ENCODE measurements around the gene UNC79.
"Not testable (repeated sequence)": the region's sequence is repeated elsewhere in the genome, so short reads cannot be mapped to it uniquely, and the experiment has no call there.

The UNC79 gene
- total RNA-seq, result 0.08 to 0.78 (median 0.30) reads per million in 18 experiments

DNA sequence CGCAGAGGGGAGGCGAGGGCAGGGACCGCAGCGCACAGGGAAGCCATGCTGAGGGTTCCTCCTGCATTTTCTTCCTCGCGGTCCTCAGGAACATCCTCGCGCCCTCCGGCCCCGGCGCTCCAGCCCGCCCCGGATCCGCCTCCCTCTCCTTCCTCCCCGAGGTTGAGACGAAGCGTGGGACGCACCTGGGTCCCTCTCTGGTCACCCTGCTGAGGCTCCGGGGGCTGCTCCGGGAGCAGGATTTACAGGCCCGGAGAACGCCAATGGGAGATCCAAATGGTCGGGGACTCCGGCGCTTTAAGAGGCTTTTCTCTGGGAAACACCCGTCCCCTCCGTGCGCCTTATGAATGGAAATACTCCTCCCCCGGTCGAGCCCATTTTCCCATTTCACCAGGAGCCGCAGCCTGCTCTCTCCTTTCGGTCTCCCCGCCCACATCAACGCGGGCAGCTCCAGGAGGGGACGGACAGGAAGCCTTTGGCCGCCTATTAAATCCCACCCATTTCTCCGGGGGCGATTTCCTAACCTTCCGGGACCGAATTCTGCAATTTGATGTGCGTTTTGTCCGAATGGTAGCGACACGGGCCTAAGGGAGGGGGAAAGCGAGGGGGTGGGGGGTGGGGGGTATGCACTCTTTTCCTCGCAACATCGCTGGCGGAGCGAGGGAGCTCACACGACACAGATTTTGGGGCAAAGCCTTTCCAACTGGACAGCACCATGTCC, at the start of gene UNC79:
TSS of gene UNC79 (plus strand) at position 625 of the 721 bp plus-strand sequence. CDS start at position 716, 91 bp downstream.
- peak in 1 of 2 donors; percentile 1 for DNase-seq

GRCh38 chr14:93381644-93382043, 49.1 kb upstream of the UNC79 start:
- no peak for DNase-seq

DNA sequence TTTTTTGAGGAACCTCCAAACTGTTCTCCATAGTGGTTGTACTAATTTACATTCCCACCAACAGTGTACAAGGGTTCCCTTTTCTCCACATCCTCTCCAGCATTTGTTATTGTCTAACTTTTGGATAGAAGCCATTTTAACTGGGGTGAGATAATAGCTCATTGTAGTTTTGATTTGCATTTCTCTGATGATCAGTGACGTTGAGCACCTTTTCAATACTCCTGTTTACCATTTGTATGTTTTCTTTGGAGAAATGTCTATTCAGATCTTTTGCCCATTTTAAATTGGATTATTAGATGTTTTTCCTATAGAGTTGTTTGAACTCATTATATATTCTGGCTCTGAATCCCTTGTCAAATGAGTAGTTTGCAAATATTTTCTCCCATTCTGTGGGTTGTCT, 46.5 kb upstream of the UNC79 start:
- DNase-seq, result not testable (repeated sequence)

DNA sequence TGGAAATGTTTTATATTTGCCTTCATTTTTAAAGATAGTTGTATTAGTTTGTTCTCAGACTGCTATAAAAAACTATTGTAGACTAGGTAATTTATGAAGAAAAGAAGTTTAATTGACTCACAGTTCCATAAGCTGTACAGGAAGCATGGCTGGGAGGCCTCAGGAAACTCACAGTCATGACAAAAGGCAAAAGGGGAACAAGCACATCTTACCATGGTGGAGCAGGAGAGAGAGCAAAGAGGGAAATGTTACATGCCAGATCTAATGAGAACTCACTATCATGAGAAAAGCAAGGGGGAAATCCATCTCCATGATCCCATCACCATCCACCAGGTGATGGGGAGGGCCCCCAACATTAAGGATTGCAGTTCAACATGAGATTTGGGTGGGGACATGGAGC, 35.5 kb upstream of the UNC79 start:
- DNase-seq, result peak; percentile 57 to 61

- no peak for DNase-seq
Measured at GRCh38 chr14:93396456-93396855, 34.3 kb upstream of the UNC79 start.

GRCh38 chr14:93398491-93398890, 32.2 kb upstream of the UNC79 start:
- DNase-seq, result no peak

DNA sequence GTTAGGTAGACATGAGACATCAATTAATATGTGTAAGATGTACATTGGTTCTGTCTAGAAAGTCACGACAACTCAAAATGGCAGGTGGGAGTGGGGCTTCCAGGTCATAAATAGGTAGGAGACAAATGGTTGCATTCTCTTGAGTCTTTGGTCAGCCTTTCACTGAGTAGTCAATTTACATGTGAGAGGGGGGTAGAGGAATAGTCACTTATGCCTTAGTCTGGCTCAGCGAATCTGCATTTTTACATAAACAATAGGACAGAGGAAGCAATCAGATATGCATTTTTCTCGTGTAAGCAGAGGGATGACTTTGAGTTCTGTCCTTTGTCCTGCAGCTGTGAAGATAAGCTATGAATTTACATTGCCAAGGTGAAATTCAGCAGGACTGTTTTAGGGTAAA, 27.8 kb upstream of the UNC79 start:
- no peak for DNase-seq

- no peak for DNase-seq
Measured at GRCh38 chr14:93410021-93410420, 20.7 kb upstream of the UNC79 start.

- no peak for DNase-seq
Measured at GRCh38 chr14:93410893-93411292, 19.8 kb upstream of the UNC79 start.

DNA sequence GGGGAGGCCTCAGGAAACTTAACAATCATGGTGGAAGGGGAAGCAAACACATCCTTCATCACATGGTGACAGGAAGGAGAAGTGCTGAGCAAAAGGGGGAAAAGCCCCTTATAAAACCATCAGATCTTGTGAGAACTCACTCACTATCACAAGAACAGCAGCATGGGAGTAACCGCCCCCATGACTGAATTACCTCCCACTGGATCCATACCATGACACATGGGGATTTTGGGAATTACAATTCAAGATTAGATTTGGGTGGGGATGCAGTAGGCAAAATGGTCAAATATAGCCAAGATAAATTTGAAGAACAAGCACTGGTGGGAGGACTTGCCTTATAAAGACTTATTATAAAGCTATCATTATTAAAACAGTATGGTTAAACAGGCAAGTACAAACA, 5.6 kb upstream of the UNC79 start:
- DNase-seq, result peak in 1 of 2 donors; percentile 10

DNA sequence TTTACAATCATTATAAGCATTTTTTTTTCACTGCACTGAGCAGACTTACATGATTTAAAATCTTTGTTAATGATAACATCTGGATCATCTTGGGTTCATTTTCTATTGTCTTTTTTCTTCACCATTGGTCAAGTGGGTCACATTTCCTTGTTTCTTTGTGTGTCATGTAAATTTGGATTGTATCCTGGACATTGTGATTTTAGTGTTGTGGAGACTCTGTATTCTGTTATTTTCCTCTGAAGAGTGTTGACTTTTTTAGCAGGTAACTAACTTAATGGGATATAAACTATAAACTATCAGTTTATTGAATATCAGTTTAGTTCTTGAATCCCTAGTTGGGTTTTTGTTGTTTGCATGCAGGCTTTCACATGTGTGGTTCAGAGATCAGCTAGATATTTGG, 4.0 kb upstream of the UNC79 start:
- no peak for DNase-seq

- DNase-seq, result peak in 1 of 2 donors; percentile 8
Measured at GRCh38 chr14:93431036-93431670, 414 bp downstream of the UNC79 start.

DNA sequence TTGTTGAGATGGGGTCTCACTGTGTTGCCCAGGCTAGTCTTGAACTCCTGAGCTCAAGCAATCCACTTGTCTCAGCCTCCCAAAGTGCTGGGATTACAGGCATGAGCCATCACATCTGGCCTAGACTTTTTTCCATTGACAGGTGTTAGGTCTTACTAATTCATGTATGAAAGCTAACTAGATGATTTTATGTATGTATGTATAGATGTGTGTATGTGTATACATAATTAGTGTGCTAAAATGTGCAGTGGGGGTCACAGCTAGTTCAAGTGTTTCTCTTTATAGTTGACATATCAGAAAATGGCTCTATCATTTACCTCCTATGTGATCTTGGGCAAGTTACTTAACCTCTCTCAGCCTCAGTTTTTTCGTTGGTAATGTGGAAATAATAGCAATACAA, 23.5 kb downstream of the UNC79 start:
- no peak for DNase-seq

DNA sequence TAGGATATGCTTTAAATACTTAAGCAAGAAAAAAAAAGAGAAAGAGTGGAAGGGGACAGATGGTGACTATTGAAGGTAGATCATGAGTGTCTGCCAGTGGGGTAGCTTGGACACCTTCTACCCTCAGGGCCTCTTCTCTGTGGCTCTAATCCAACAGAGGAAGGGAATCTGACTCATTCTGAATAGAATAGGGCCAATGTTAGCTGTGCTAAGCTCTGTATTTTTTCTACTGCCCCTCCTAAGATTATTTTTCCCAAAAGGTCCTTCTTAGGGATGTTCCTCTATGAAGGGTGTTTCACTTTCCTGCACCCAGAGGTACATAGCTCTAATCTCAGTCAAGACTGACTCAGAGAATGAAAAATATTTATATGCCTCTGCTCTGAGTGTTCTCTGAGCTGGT, 25.6 kb downstream of the UNC79 start:
- no peak for DNase-seq

GRCh38 chr14:93458234-93458633, 27.5 kb downstream of the UNC79 start:
- no peak for DNase-seq

DNA sequence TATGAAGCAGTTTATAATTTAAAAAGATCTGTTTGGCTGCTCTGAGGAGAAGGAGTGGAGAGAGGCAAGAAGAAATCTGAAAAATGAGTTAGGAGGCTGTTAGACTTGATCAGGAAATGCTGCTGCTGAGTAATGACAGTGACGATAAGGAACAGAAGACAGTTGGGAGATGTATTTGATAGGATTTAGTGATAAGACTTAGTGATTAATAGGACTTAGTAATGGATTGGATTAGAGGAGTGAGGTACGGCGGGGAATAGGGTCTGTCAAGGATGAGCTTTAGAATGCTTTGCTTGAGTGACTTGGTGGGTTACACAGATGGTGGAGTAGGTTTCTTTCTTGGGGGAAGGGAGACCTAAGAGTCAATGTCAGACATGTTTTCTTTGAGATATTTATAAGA, 31.7 kb downstream of the UNC79 start:
- DNase-seq, result no peak

GRCh38 chr14:93464271-93464670, 33.5 kb downstream of the UNC79 start:
- no peak for DNase-seq

GRCh38 chr14:93475471-93475870, 44.7 kb downstream of the UNC79 start:
- DNase-seq, result no peak

DNA sequence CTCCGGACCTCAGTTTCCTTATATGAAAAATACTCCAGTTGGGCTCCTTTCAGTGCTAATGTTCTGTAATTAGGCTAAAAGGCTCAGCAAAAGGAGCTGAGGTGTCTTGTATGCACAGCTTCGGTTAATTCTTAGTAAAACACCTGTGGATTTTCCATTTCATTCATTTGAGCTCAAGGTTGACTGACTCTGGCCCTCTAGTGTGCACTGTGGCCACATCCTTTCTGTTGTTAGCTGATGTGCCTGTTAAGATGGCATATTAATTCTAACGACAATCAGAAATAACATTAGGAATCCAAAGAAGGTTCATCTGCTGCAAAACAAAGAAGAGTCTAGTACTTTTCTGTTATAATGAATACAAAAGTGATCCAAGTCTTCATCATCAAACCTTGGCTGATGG, 45.6 kb downstream of the UNC79 start:
- no peak for DNase-seq

DNA sequence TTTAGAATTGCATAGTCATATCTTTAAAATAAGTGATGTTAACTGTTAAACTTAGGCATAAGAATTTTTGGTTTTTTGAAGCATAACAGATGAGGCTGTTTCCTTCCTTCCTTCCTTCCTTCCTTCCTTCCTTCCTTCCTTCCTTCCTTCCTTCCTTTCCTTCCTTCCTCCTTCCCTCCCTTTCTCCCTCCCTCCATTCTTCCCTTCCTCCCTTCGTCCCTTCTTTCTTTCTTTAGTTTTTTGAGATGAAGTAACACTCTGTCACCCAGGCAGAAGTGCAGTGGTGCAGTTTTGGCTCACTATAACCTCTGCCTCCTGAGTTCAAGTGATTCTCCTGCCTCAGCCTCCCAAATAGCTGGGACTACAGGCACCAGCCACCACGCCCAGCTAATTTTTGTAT, 48.3 kb downstream of the UNC79 start:
- not testable (repeated sequence) for DNase-seq

DNA sequence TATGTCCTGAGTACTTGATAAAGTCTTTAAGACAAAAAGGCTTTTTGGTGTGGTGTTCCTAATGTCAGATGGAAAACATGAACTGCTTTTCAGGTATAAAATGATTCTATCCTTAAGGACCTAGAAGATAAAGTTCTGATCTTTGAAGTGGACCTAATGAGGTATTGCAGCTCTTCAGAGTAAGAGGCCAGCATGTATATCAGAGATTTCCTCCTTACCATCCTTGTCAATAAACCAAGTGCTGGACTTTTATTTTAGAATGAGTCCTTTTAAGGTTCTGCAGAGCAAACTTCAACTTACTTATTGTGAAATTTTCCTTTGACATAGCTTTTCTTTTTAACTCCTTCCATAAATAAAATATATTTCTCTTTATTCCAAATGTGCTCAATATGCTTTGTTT, 50.1 kb downstream of the UNC79 start:
- no peak for DNase-seq

DNA sequence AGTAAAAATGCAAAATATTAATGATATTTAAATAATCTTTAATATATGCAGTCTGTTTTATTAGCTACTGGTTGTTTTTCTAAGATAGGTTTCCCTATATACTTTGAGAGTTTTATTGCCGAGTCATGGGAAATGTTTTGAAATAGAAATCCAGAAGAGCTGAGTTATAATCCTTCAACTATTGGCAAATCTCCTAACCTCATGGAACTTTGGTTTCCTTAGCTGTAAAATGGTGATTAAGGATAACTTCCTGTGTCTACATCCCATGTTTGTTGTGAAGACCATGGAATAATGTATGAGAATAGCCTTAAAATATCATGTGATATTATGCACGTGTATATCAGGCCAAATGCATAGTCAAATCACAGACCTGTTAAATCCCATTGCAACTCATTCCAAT, 51.0 kb downstream of the UNC79 start:
- no peak for DNase-seq

- DNase-seq, result no peak
Measured at GRCh38 chr14:93490001-93490400, 59.3 kb downstream of the UNC79 start.

GRCh38 chr14:93493054-93493453, 62.3 kb downstream of the UNC79 start:
- DNase-seq, result peak; percentile 77 to 78
